Measurements from ENCODE around the gene STOML3. TPM values are rescaled to one million over a fixed set of nuclear protein-coding genes. Genes with fewer than 3 reads are reported as not detected.

The STOML3 gene
- not detected in 2 replicates for total RNA-seq

GRCh38 chr13:38990693-38991092 lies at the start of gene STOML3:
Gene STOML3 (minus strand): TSS chr13:38990831. CDS start chr13:38990721, 110 bp downstream.

GRCh38 chr13:39037880-39038568 lies 47.4 kb upstream of the STOML3 start, which contains the start of the genes NHLRC3 and PROSER1:
Gene NHLRC3 (plus strand): TSS chr13:39038456. CDS start chr13:39038640, 184 bp downstream.
Gene PROSER1 (minus strand): TSS chr13:39038089. CDS start chr13:39037242, 847 bp downstream.

Other genes with a start within 250 kb of the STOML3 start
- 9.5 and 18.3 TPM in 2 replicates for gene PROSER1, start 47.3 kb upstream of the STOML3 start, total RNA-seq
- gene NHLRC3, start 47.6 kb upstream of the STOML3 start, total RNA-seq, result 3.5 and 6.7 TPM in 2 replicates

Data from airway epithelial cell (primary cell).